A549 (cell line): ENCODE results near the gene NUP42. TPM values are rescaled to one million over a fixed set of nuclear protein-coding genes. Genes with fewer than 3 reads are reported as not detected.

ENCODE experiments used
- ATAC-seq, 2 experiments: fragments of 200-7000 bp in 1 of 2; fragments of >200 bp in 1 of 2; cut with Nextera tagmentation in 1 of 2; cut with Tn5 transposase in 1 of 2; 3 replicates each; pipeline versions ENCODE4 v1.8.0 to v1.9.1; 2018 to 2020; ENCODE audit warnings: mild to moderate bottlenecking in 1 of 2, moderate library complexity in 1 of 2
- CTCF ChIA-PET: fragments of 300-600 bp; sonication (Branson Sonifier 250); formaldehyde crosslinking; extraction: SDS; loops from one replicate; lab custom pipeline; 2021; ENCODE audit warnings: antibody characterized with exemption, inconsistent platforms; lab: Yijun Ruan, JAX
- POLR2A ChIA-PET: fragments of 350-600 bp; formaldehyde crosslinking; extraction: SDS; loops from one replicate; lab custom pipeline; 2021; ENCODE audit warnings: antibody characterized with exemption, inconsistent platforms; lab: Yijun Ruan, JAX
- DNase-seq, 2 experiments: peaks; one replicate each; pipeline versions ENCODE4 v3.0.0 to v3.0.0-alpha.2; 2011 to 2016; ENCODE audit warnings: low read depth in 1 of 2, low spot score in 1 of 2
- FAIRE-seq: peaks from 2 replicates; lab custom pipeline; 2011; peaks lifted over from hg19 to GRCh38; lab: Jason Lieb, UNC
- H3K27ac ChIP-seq, 2 experiments: fragments of >200 bp; sonication (Bioruptor Twin); formaldehyde crosslinking; 3 replicates each; pipeline ENCODE4 v1.5.1; 2016 to 2017
- H3K4me1 ChIP-seq: fragments of >200 bp; sonication (Bioruptor Twin); formaldehyde crosslinking; 3 replicates; pipeline ENCODE4 v1.6.1; 2016
- H3K4me2 ChIP-seq: fragments of >200 bp; sonication (Bioruptor Twin); formaldehyde crosslinking; 3 replicates; pipeline ENCODE4 v1.6.1; 2016
- H3K4me3 ChIP-seq: fragments of >200 bp; sonication (Bioruptor Twin); formaldehyde crosslinking; 3 replicates; pipeline ENCODE4 v1.5.1; 2016
- H3K9me3 ChIP-seq: fragments of >200 bp; sonication (Bioruptor Twin); formaldehyde crosslinking; 3 replicates; pipeline ENCODE4 v1.6.1; 2016
- BHLHE40 ChIP-seq: IDR thresholded peaks from 2 replicates; pipeline ENCODE4 v1.6.1; 2012; ENCODE audit warnings: low read depth, low read length, inconsistent platforms
- CBX2 ChIP-seq: fragments of 200-600 bp; sonication (generic); IDR thresholded peaks from 2 replicates; pipeline ENCODE4 v1.6.1; 2016; ENCODE audit warnings: low read depth, mild to moderate bottlenecking, borderline replicate concordance
- ELK1 ChIP-seq: fragments of 150-350 bp; IDR thresholded peaks from 2 replicates; pipeline ENCODE4 v1.6.1; 2014; ENCODE audit warnings: low read depth, mild to moderate bottlenecking, low read length
- EP300 ChIP-seq, 2 experiments: fragments of >200 bp; sonication (Bioruptor Twin); formaldehyde crosslinking; IDR thresholded peaks; 2 replicates in 1 of 2; 3 replicates in 1 of 2; pipeline ENCODE4 v1.6.1; 2016 to 2017
- FOSB ChIP-seq: fragments of 250-450 bp; sonication (Bioruptor Pico); IDR thresholded peaks from 2 replicates; pipeline ENCODE4 v1.5.0; 2020; ENCODE audit warnings: mild to moderate bottlenecking, moderate library complexity
- FOXS1 ChIP-seq: fragments of 250-450 bp; sonication (Bioruptor Pico); IDR thresholded peaks from 2 replicates; pipeline ENCODE4 v1.5.0; 2020; ENCODE audit warnings: mild to moderate bottlenecking, moderate library complexity
- GATA3 ChIP-seq: IDR thresholded peaks from 2 replicates; pipeline ENCODE4 v1.6.1; 2012; ENCODE audit warnings: borderline replicate concordance
- HDAC2 ChIP-seq: fragments of 200-600 bp; sonication (generic); IDR thresholded peaks from 2 replicates; pipeline ENCODE4 v1.6.1; 2016
- HOXB13 ChIP-seq: fragments of 250-450 bp; sonication (Bioruptor Pico); IDR thresholded peaks from 2 replicates; pipeline ENCODE4 v1.5.0; 2020; ENCODE audit warnings: low read depth, mild to moderate bottlenecking, moderate library complexity
- JUN ChIP-seq, 2 experiments: fragments of >200 bp; sonication (Bioruptor Twin); formaldehyde crosslinking; IDR thresholded peaks; 2 replicates in 1 of 2; 3 replicates in 1 of 2; pipeline ENCODE4 v1.6.1; 2016 to 2017
- KDM1A ChIP-seq: fragments of 200-600 bp; sonication (generic); IDR thresholded peaks from 2 replicates; pipeline ENCODE4 v1.6.1; 2016; ENCODE audit warnings: low read depth, mild to moderate bottlenecking
- KDM5A ChIP-seq: fragments of 200-600 bp; sonication (generic); IDR thresholded peaks from 2 replicates; pipeline ENCODE4 v1.6.1; 2016; ENCODE audit warnings: antibody characterized with exemption, mild to moderate bottlenecking
- MAZ ChIP-seq: fragments of 150-350 bp; IDR thresholded peaks from 2 replicates; pipeline ENCODE4 v1.6.1; 2014; ENCODE audit warnings: antibody characterized with exemption, low read depth, low read length, borderline replicate concordance
- MYC ChIP-seq: IDR thresholded peaks from 2 replicates; pipeline ENCODE4 v1.6.1; 2012; ENCODE audit warnings: mild to moderate bottlenecking, inconsistent platforms, low read length, improper control_type of control experiment, borderline replicate concordance
- NPAS2 ChIP-seq: fragments of 250-450 bp; sonication (Bioruptor Pico); IDR thresholded peaks from 2 replicates; pipeline ENCODE4 v1.8.0; 2022; ENCODE audit warnings: mild to moderate bottlenecking, moderate library complexity, borderline replicate concordance
- NR3C1 ChIP-seq: fragments of >200 bp; sonication (Bioruptor Twin); formaldehyde crosslinking; IDR thresholded peaks from 3 replicates; pipeline ENCODE4 v1.6.1; 2017
- PBX3 ChIP-seq: IDR thresholded peaks from 2 replicates; pipeline ENCODE4 v1.6.1; 2012
- PHF8 ChIP-seq: fragments of 200-600 bp; sonication (generic); IDR thresholded peaks from 2 replicates; pipeline ENCODE4 v1.6.1; 2016; ENCODE audit warnings: low read depth, mild to moderate bottlenecking, antibody characterized with exemption, moderate library complexity, borderline replicate concordance
- POLR2A ChIP-seq: IDR thresholded peaks from 2 replicates; pipeline ENCODE4 v1.6.1; 2012; ENCODE audit warnings: mild to moderate bottlenecking, low read length
- RAD21 ChIP-seq, 2 experiments: fragments of >200 bp in 1 of 2; sonication (Bioruptor Twin) in 1 of 2; formaldehyde crosslinking in 1 of 2; IDR thresholded peaks in 1 of 2; conservative IDR thresholded peaks in 1 of 2; 2 replicates in 1 of 2; 3 replicates in 1 of 2; pipeline ENCODE4 v1.6.1; 2012 to 2018; ENCODE audit warnings: inconsistent platforms in 1 of 2
- RARB ChIP-seq: fragments of 250-450 bp; sonication (Bioruptor Pico); IDR thresholded peaks from 2 replicates; pipeline ENCODE4 v1.8.0; 2021; ENCODE audit warnings: mild to moderate bottlenecking, moderate library complexity
- RFX5 ChIP-seq: fragments of 450-650 bp; IDR thresholded peaks from 2 replicates; pipeline ENCODE4 v1.7.1; 2014; ENCODE audit warnings: antibody characterized with exemption, mild to moderate bottlenecking, moderate library complexity
- RNF2 ChIP-seq: fragments of 200-600 bp; sonication (generic); IDR thresholded peaks from 2 replicates; pipeline ENCODE4 v1.6.1; 2016; ENCODE audit warnings: low read depth, mild to moderate bottlenecking, antibody characterized with exemption, moderate library complexity, borderline replicate concordance
- SMC3 ChIP-seq: fragments of >200 bp; sonication (Bioruptor Twin); formaldehyde crosslinking; IDR thresholded peaks from 3 replicates; pipeline ENCODE4 v1.6.1; 2018; ENCODE audit warnings: inconsistent platforms
- SREBF2 ChIP-seq: fragments of 450-650 bp; IDR thresholded peaks from 2 replicates; pipeline ENCODE4 v1.6.1; 2014; ENCODE audit warnings: mild to moderate bottlenecking, moderate library complexity
- TP53 ChIP-seq: fragments of 250-450 bp; sonication (Bioruptor Pico); IDR thresholded peaks from 2 replicates; pipeline ENCODE4 v1.5.0; 2021; ENCODE audit warnings: mild to moderate bottlenecking, moderate library complexity
- ZC3H11A ChIP-seq: fragments of 450-650 bp; IDR thresholded peaks from 2 replicates; pipeline ENCODE4 v1.6.1; 2014; ENCODE audit warnings: antibody characterized with exemption, mild to moderate bottlenecking
- ZFP36 ChIP-seq: fragments of 450-650 bp; IDR thresholded peaks from 2 replicates; pipeline ENCODE4 v1.6.1; 2014; ENCODE audit warnings: borderline replicate concordance; ENCODE audit not compliant: partially characterized antibody
- WGBS: methylation state at CpG from one replicate; pipeline ENCODE4 v1.1.6; 2017; ENCODE audit errors: missing lambda C conversion rate; 5-methylcytosine and 5-hydroxymethylcytosine counted together
- polyA plus RNA-seq, 4 experiments: library from polyadenylated mRNA; depleted of rRNA in 3 of 4; stranded (reverse); fragments of >200 nt; fragmentation: RNase III in 1 of 4; extraction: RNeasy Plus Mini Kit Qiagen cat#74134 plus additional on column Dnase treatment in 1 of 4; gene quantifications; 2 replicates in 3 of 4; 3 replicates in 1 of 4; pipeline ENCODE4 v1.2.3, GENCODE V29; 2011 to 2017
- TF ChIP-seq, protein P1 (sequence below): fragments of >200 bp; sonication (Bioruptor Twin); formaldehyde crosslinking; IDR thresholded peaks from 3 replicates; pipeline ENCODE4 v1.6.1; 2016
- TF ChIP-seq, protein P2 (sequence below): fragments of 250-450 bp; sonication (Bioruptor Pico); IDR thresholded peaks from 2 replicates; pipeline ENCODE4 v1.5.0; 2020; ENCODE audit warnings: low read depth, mild to moderate bottlenecking, moderate library complexity
- TF ChIP-seq, protein P3 (sequence below): fragments of >200 bp; sonication (Bioruptor Twin); formaldehyde crosslinking; IDR thresholded peaks from 3 replicates; pipeline ENCODE4 v1.5.1; 2016

Gene NUP42
- polyA plus RNA-seq, 2 of the 4 experiments (the other 2 are of a cell fraction) = 26.5 to 27.7 TPM

GRCh38 chr7:23164846-23165245, 17.0 kb upstream of the NUP42 start:
- no peak for TF ChIP-seq RNF2
- no peak for TF ChIP-seq HOXB13 (CRISPR knock-in tag)
- TF ChIP-seq POLR2A = no peak
- no peak for TF ChIP-seq KDM5A
- no peak for TF ChIP-seq EP300 (IDR thresholded peaks at IDR 0.05)
- no peak for TF ChIP-seq RARB
- no peak for TF ChIP-seq RFX5
- no peak for TF ChIP-seq CBX2
- no peak for TF ChIP-seq NPAS2
- TF ChIP-seq NR3C1 = no peak
- no peak for TF ChIP-seq JUN (IDR thresholded peaks at IDR 0.05)
- no peak for TF ChIP-seq ZFP36
- TF ChIP-seq, protein P1, sequence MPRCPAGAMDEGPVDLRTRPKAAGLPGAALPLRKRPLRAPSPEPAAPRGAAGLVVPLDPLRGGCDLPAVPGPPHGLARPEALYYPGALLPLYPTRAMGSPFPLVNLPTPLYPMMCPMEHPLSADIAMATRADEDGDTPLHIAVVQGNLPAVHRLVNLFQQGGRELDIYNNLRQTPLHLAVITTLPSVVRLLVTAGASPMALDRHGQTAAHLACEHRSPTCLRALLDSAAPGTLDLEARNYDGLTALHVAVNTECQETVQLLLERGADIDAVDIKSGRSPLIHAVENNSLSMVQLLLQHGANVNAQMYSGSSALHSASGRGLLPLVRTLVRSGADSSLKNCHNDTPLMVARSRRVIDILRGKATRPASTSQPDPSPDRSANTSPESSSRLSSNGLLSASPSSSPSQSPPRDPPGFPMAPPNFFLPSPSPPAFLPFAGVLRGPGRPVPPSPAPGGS = no peak
- no peak for TF ChIP-seq FOXS1
- TF ChIP-seq, protein P2, sequence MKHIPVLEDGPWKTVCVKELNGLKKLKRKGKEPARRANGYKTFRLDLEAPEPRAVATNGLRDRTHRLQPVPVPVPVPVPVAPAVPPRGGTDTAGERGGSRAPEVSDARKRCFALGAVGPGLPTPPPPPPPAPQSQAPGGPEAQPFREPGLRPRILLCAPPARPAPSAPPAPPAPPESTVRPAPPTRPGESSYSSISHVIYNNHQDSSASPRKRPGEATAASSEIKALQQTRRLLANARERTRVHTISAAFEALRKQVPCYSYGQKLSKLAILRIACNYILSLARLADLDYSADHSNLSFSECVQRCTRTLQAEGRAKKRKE (CRISPR knock-in tag) = no peak
- TF ChIP-seq BHLHE40 = no peak
- TF ChIP-seq SMC3 = no peak
- TF ChIP-seq MAZ = no peak
- Histone ChIP-seq H3K9me3 (no peaks in the 10 kb centered on the region), H3K4me1 (no peaks in the 10 kb centered on the region), H3K27ac (no peak overlapping the region), H3K4me2 (no peak overlapping the region), H3K4me3 (no peak overlapping the region)
- CTCF ChIA-PET = interaction anchor here (1.0 kb wide), 1 partner anchor 13 kb away, joined by 3 read pairs; no protein-coding TSS in a partner anchor
- ATAC-seq = no peak
- 89% methylated on average over 3 of the region's 3 CpGs for WGBS
- FAIRE-seq = no peak
- DNase-seq = no peak
- POLR2A ChIA-PET = no interaction called here

DNA sequence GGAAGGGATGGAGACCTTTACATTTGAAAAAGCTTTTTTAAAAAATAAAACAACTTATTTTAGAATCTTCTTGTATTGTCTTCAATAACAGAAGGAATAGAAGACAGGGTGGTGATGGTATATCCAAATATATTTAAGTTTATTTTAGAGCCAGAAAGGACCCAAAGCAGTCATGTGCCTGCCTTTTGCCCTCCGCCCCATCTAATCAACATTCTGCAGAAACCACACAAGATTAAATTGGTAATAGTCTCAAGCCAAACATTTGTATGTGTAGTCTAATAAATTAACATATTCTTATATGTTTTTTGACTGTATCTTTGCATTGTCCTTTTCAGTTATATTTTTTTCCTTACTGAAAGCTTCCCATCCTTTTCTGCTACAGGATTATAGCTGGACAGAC, 16.5 kb upstream of the NUP42 start:
- ChIA-PET POLR2A (interaction anchor here (0.6 kb wide), 1 partner anchor 61 kb away, joined by 3 read pairs; no protein-coding TSS in a partner anchor), CTCF (interaction anchor here (0.6 to 1.0 kb wide), 3 partner anchors 12 to 605 kb away, joined by 3 read pairs; no protein-coding TSS in a partner anchor)
- no peak for DNase-seq
- Histone ChIP-seq H3K4me2 (no peak overlapping the region), H3K4me3 (no peak overlapping the region), H3K9me3 (no peaks in the 10 kb centered on the region), H3K27ac (no peak overlapping the region), H3K4me1 (no peaks in the 10 kb centered on the region)
- 97% methylated on average over 1 of the region's 1 CpG for WGBS
- no peak for FAIRE-seq
- TF ChIP-seq FOSB (CRISPR knock-in tag) (no peak), NR3C1 (no peak), KDM1A (no peak), GATA3 (no peak), PHF8 (no peak), PBX3 (no peak)
- TF ChIP-seq, protein P2 (CRISPR knock-in tag) = no peak
- ATAC-seq = no peak

- H3K9me3 ChIP-seq = no peaks in the 10 kb centered on the region
- FAIRE-seq = no peak
- TF ChIP-seq SREBF2 (no peak), ZC3H11A (no peak), HDAC2 (no peak), TP53 (no peak), JUN (IDR thresholded peaks at IDR 0.05) (no peak), MYC (no peak), ELK1 (no peak), RAD21 (conservative IDR thresholded peaks at IDR 0.05 in 1 of 2, IDR thresholded peaks at IDR 0.05 in 1 of 2) (no peak)
- TF ChIP-seq, protein P3, sequence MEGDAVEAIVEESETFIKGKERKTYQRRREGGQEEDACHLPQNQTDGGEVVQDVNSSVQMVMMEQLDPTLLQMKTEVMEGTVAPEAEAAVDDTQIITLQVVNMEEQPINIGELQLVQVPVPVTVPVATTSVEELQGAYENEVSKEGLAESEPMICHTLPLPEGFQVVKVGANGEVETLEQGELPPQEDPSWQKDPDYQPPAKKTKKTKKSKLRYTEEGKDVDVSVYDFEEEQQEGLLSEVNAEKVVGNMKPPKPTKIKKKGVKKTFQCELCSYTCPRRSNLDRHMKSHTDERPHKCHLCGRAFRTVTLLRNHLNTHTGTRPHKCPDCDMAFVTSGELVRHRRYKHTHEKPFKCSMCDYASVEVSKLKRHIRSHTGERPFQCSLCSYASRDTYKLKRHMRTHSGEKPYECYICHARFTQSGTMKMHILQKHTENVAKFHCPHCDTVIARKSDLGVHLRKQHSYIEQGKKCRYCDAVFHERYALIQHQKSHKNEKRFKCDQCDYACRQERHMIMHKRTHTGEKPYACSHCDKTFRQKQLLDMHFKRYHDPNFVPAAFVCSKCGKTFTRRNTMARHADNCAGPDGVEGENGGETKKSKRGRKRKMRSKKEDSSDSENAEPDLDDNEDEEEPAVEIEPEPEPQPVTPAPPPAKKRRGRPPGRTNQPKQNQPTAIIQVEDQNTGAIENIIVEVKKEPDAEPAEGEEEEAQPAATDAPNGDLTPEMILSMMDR = no peak
These were observed 14.2 kb upstream of the NUP42 start for GRCh38 chr7:23167691-23168090.

More at GRCh38 chr7:23167691-23168090, 14.2 kb upstream of the NUP42 start:
- ATAC-seq (no peak), DNase-seq (no peak)
- POLR2A ChIA-PET = no interaction called here
- Histone ChIP-seq H3K4me2 (no peak overlapping the region), H3K4me1 (no peaks in the 10 kb centered on the region), H3K27ac (no peak overlapping the region), H3K4me3 (no peak overlapping the region)
- CTCF ChIA-PET = no interaction called here
- 88% methylated on average over 5 of the region's 5 CpGs for WGBS
